GM18867 (cell line): ENCODE results near the gene TENM4.
A peak's percentile ranks its signal among the peaks of the same experiment; 100 is the strongest.

Experiments used
- ATAC-seq: cut with Tn5 transposase; IDR thresholded peaks from one replicate; pipeline ENCODE4 v1.9.1; 2021; ENCODE audit warnings: mild to moderate bottlenecking, moderate library complexity; ENCODE audit not compliant: unreplicated experiment

TENM4 gene

GRCh38 chr11:79311461-79311860 is 129.4 kb downstream of the TENM4 start:
- no peak for ATAC-seq

GRCh38 chr11:79309407-79309806 is 131.4 kb downstream of the TENM4 start:
- no peak for ATAC-seq

- no peak for ATAC-seq
Observed at GRCh38 chr11:79308429-79308828, 132.4 kb downstream of the TENM4 start.

- peak; percentile 73 for ATAC-seq
Observed at GRCh38 chr11:79304599-79305212, 136.1 kb downstream of the TENM4 start.

- no peak for ATAC-seq
Observed at GRCh38 chr11:79296141-79296540, 144.7 kb downstream of the TENM4 start.

GRCh38 chr11:79294845-79295731 is 145.7 kb downstream of the TENM4 start:
- no peak for ATAC-seq

- no peak for ATAC-seq
Observed at GRCh38 chr11:79291948-79292347, 148.9 kb downstream of the TENM4 start.

GRCh38 chr11:79290761-79291160 is 150.1 kb downstream of the TENM4 start:
- ATAC-seq: no peak

GRCh38 chr11:79287952-79288351 is 152.9 kb downstream of the TENM4 start:
- ATAC-seq: no peak

GRCh38 chr11:79285756-79286155 is 155.1 kb downstream of the TENM4 start:
- no peak for ATAC-seq

GRCh38 chr11:79276736-79277325 is 164.0 kb downstream of the TENM4 start:
- ATAC-seq: no peak

GRCh38 chr11:79274636-79275331 is 166.0 kb downstream of the TENM4 start:
- ATAC-seq: no peak

- no peak for ATAC-seq
Observed at GRCh38 chr11:79273781-79274180, 167.0 kb downstream of the TENM4 start.

GRCh38 chr11:79269611-79270307 is 171.1 kb downstream of the TENM4 start:
- no peak for ATAC-seq

GRCh38 chr11:79266396-79266795 is 174.4 kb downstream of the TENM4 start:
- no peak for ATAC-seq

- ATAC-seq: no peak
Observed at GRCh38 chr11:79265756-79266322, 175.0 kb downstream of the TENM4 start.

GRCh38 chr11:79264284-79264683 is 176.5 kb downstream of the TENM4 start:
- ATAC-seq: no peak

GRCh38 chr11:79263001-79263400 is 177.8 kb downstream of the TENM4 start:
- ATAC-seq: no peak

GRCh38 chr11:79262221-79262620 is 178.6 kb downstream of the TENM4 start:
- ATAC-seq: no peak

GRCh38 chr11:79261684-79262083 is 179.1 kb downstream of the TENM4 start:
- ATAC-seq: no peak
